Vagina (tissue), 2 donors: ENCODE data around the gene SH3GL3.

Experiments used
- CTCF ChIP-seq, 3 experiments: fragments of 450-650 bp in 2 of 3; fragments of 200-600 bp in 1 of 3; sonication (generic) in 1 of 3; IDR thresholded peaks; one replicate each; pipeline ENCODE4 v1.5.1; 2017 to 2019; ENCODE audit warnings: antibody characterized with exemption in 3 of 3, mild to moderate bottlenecking in 2 of 3, moderate library complexity in 2 of 3
- POLR2A ChIP-seq, 2 donors: fragments of 450-650 bp; IDR thresholded peaks; one replicate each; pipeline ENCODE4 v1.6.1; 2017; ENCODE audit warnings: antibody characterized with exemption in 2 of 2, mild to moderate bottlenecking in 2 of 2, moderate library complexity in 2 of 2
- POLR2AphosphoS5 ChIP-seq, 2 donors: sonication (generic); formaldehyde crosslinking; IDR thresholded peaks; one replicate each; pipeline ENCODE4 v1.9.0; 2017; ENCODE audit warnings: antibody characterized with exemption in 2 of 2, mild to moderate bottlenecking in 2 of 2, low read depth in 1 of 2; ENCODE audit not compliant: insufficient read depth in 1 of 2

GRCh38 chr15:83588441-83588840 lies 141.3 kb downstream of the SH3GL3 start:
- TF ChIP-seq CTCF (IDR thresholded peaks at IDR 0.05) (no peak), POLR2AphosphoS5 (IDR thresholded peaks at IDR 0.05; ENCODE audit: insufficient read depth in 1 of 2, low read depth in 1 of 2) (no peak), POLR2A (IDR thresholded peaks at IDR 0.05) (no peak)
